ENCODE data around the gene DYNLT3. TPM values are rescaled to one million over a fixed set of nuclear protein-coding genes. Genes with fewer than 3 reads are reported as not detected.
A peak's percentile ranks its signal among the peaks of the same experiment; 100 is the strongest.

DYNLT3 gene
- total RNA-seq = 27.6 TPM

- DNase-seq = peak; percentile 68
These were observed at the start of gene DYNLT3 for GRCh38 chrX:37846934-37847732. Gene DYNLT3 (minus strand): TSS chrX:37847571. CDS start chrX:37847510, 61 bp downstream.

GRCh38 chrX:37896511-37896890 lies 49.1 kb upstream of the DYNLT3 start:
- DNase-seq = no peak

- no peak for DNase-seq
These were observed 48.6 kb upstream of the DYNLT3 start for GRCh38 chrX:37895795-37896510.

- no peak for DNase-seq
These were observed 47.4 kb upstream of the DYNLT3 start for GRCh38 chrX:37894725-37895124.

GRCh38 chrX:37888010-37888409 lies 40.6 kb upstream of the DYNLT3 start:
- no peak for DNase-seq

GRCh38 chrX:37887347-37887746 lies 40.0 kb upstream of the DYNLT3 start:
- no peak for DNase-seq

GRCh38 chrX:37883196-37883595 lies 35.8 kb upstream of the DYNLT3 start:
- DNase-seq = no peak

GRCh38 chrX:37879692-37880091 lies 32.3 kb upstream of the DYNLT3 start:
- no peak for DNase-seq

GRCh38 chrX:37876716-37877115 lies 29.3 kb upstream of the DYNLT3 start:
- DNase-seq = no peak

GRCh38 chrX:37875675-37876074 lies 28.3 kb upstream of the DYNLT3 start:
- no peak for DNase-seq

- no peak for DNase-seq
These were observed 25.8 kb upstream of the DYNLT3 start for GRCh38 chrX:37873220-37873619.

GRCh38 chrX:37872303-37872655 lies 24.9 kb upstream of the DYNLT3 start:
- no peak for DNase-seq

GRCh38 chrX:37871626-37872302 lies 24.4 kb upstream of the DYNLT3 start:
- DNase-seq = peak; percentile 3

GRCh38 chrX:37867536-37868153 lies 20.3 kb upstream of the DYNLT3 start:
- no peak for DNase-seq

- no peak for DNase-seq
These were observed 16.4 kb upstream of the DYNLT3 start for GRCh38 chrX:37863728-37864127.

- no peak for DNase-seq
These were observed 15.5 kb upstream of the DYNLT3 start for GRCh38 chrX:37862851-37863250.

GRCh38 chrX:37860721-37861120 lies 13.3 kb upstream of the DYNLT3 start:
- DNase-seq = no peak

- no peak for DNase-seq
These were observed 7.4 kb upstream of the DYNLT3 start for GRCh38 chrX:37854748-37855147.

GRCh38 chrX:37854148-37854547 lies 6.8 kb upstream of the DYNLT3 start:
- DNase-seq = no peak

GRCh38 chrX:37847733-37848197 lies 394 bp upstream of the DYNLT3 start:
- DNase-seq = no peak

GRCh38 chrX:37846558-37846933 lies 825 bp downstream of the DYNLT3 start:
- DNase-seq = no peak

GRCh38 chrX:37846141-37846540 lies 1.2 kb downstream of the DYNLT3 start:
- no peak for DNase-seq

- no peak for DNase-seq
These were observed 2.7 kb downstream of the DYNLT3 start for GRCh38 chrX:37844622-37845021.

Measured in occipital lobe (tissue), 2 donors.